HG03135 (cell line): ENCODE data around the gene ARHGAP10.
"Not testable (repeated sequence)": the region's sequence is repeated elsewhere in the genome, so short reads cannot be mapped to it uniquely, and the experiment has no call there.

Experiments used
- ATAC-seq: cut with Tn5 transposase; IDR thresholded peaks from one replicate; pipeline ENCODE4 v1.9.1; 2021; ENCODE audit warnings: mild to moderate bottlenecking, moderate library complexity; ENCODE audit not compliant: unreplicated experiment

ARHGAP10 gene

GRCh38 chr4:147884536-147884935 lies 152.6 kb downstream of the ARHGAP10 start:
- ATAC-seq = no peak

- not testable (repeated sequence) for ATAC-seq
These were observed 153.3 kb downstream of the ARHGAP10 start for GRCh38 chr4:147885216-147885615.

DNA sequence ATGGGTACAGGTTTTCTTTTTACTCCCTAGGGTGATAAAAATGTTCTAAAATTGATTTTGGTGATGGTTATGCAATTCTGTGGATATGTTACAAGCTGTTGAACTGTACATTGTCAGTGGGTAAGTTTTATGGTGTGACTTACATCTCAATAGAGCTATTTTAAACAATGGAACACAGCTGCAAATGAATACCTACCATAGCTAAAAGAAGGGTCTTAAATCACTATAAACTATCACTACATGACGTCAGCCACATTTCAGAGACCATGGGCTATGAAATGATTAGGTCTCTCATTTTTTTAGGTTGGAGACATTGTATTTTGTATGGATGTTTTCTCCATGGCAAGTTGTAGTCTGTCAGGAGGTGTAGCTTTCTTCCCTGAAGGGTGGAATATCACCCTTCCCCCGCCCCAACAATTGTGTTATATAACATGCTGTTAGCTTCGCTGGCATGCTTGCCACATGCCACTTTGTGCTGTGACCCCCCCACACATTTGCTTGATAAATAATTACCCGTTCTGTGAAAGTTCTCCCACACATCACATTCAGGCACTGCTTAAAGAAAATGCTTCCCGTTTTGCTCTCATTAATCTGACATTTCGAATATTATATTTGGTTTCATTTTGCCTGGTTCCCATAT lies 159.7 kb downstream of the ARHGAP10 start:
- ATAC-seq = no peak

DNA sequence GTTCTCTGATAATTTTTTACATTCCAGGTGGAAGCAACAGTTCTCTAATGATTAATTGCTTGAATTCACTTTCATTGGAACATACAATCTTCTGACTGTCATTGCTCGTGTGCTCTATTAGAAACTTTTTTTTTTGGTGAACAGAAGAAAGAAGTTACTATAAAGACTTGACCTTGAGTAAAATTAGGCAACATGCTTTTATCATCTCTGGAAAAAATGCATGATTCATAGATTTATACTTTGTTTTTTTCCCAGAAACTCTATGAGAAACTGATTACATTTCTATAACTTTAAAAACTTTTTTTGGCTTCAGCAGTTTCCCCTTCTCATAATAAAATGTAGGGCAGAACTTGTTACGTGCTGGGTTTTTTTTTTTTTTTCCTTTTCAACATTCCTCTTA lies 167.6 kb downstream of the ARHGAP10 start:
- no peak for ATAC-seq

- ATAC-seq = no peak
These were observed 169.5 kb downstream of the ARHGAP10 start for GRCh38 chr4:147901388-147901787.

DNA sequence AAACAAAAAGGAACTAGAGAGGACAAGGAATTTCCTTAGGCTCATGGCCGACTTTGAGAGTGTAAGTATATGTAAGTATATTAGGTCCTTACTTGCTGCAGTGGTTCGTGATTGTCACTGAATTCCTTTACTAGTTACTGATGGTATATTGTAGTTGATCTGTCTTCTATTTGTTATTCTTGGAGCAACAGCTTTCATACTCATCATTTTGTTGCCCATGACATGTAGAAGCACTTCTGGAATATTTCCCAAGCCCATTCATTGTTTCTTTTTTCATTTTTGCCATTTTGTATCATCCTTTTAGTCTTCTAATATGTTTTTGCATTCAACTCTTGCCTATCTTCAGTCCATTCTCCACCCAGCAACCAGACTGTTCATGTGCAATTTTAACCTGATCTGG lies 170.0 kb downstream of the ARHGAP10 start:
- ATAC-seq = no peak

DNA sequence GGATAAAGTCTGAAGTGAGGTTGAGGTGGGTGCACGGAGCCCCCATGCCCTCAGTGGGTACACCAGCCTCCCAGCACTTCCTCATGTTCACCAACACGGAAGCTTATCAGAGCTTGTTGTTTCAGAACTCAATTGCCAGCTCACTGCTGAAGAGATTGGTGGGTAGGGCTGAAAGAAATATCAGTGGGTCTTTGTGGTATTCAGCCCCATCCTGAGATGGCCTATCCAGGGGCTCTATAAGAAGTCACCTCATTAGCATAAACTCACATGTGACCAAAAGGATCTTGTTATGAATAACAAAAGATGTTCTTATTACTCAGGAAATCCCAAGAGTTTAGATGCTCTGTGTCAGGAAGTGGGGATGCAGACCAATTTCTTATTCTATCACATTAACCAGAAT lies 177.3 kb downstream of the ARHGAP10 start:
- ATAC-seq = no peak

- ATAC-seq = no peak
These were observed 178.4 kb downstream of the ARHGAP10 start for GRCh38 chr4:147910315-147910714.

GRCh38 chr4:147912106-147912505 lies 180.2 kb downstream of the ARHGAP10 start:
- not testable (repeated sequence) for ATAC-seq

DNA sequence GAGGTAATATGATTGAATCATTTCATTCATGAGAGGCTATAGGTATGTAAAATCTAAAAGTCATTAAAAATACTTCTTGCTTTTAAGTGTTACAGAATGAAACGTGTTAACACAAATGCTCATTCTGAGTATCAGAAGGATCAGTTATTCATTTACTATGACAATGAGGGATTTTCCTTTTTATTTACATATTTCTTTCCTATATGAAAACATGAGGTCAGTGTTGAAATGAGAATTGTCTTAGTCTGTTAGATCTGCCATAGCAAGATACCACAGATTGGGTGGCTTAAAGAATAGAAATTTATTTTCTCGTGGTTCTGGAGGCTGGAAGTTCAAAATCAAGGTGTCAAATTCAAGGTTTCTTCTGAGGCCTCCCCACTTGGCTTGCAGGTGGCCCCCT lies 181.2 kb downstream of the ARHGAP10 start:
- no peak for ATAC-seq

- ATAC-seq = no peak
These were observed 184.5 kb downstream of the ARHGAP10 start for GRCh38 chr4:147916351-147916750.

DNA sequence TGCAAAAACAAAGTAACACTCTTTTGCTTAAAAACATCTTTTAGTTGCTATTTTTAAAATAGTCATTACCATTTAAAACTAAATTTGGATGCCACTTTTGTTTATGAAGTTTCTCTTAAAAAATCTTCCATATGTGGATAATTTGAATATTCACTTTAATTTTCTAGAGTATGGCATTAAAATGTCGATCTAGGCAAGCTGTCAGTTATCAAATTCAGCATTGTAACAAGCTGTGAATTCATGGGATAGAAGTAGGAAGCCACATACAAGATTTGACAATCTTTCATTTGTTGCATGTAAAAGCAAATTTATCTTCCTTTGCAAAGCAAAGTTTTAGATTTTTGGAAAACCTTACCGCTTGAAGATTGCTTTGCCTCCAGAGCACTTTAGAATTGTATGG lies 191.5 kb downstream of the ARHGAP10 start:
- no peak for ATAC-seq

GRCh38 chr4:147923854-147924253 lies 192.0 kb downstream of the ARHGAP10 start:
- ATAC-seq = no peak

- ATAC-seq = no peak
These were observed 192.9 kb downstream of the ARHGAP10 start for GRCh38 chr4:147924604-147925412.

DNA sequence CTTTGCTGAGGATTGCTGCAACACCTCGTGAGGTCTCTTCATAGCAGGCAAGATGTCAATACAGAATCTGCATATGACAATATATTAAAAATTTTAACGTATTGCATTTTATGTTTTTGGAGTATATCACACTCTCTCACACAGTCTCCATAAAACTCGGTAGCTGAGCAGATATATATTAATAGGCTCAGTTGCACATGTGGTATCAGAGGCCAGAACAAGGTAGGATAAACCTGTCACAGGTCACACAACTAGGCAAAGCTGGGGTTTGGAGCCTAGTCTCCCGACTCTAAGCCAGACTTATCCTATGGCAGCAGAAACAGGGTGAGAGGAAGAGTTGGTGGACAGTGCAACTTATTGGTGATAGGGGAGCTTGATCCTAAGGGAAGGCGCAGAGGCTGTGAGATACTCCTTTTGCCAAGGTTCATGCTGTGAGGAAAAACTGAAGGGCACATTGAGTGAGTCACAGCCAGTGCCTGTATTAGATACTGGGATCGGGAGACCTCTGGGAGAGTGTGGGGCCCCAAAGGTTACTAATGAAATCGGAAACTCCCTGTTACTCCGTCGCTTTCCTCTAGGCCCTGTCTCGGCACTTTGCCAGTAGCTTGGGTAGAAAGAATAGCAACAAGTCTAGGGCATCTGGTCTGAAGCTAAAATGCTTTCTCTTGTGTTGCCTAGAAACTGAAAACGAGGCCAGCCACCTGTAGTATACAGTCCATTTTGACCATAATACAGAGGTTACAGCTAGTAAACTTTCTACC lies 195.7 kb downstream of the ARHGAP10 start:
- ATAC-seq = no peak

DNA sequence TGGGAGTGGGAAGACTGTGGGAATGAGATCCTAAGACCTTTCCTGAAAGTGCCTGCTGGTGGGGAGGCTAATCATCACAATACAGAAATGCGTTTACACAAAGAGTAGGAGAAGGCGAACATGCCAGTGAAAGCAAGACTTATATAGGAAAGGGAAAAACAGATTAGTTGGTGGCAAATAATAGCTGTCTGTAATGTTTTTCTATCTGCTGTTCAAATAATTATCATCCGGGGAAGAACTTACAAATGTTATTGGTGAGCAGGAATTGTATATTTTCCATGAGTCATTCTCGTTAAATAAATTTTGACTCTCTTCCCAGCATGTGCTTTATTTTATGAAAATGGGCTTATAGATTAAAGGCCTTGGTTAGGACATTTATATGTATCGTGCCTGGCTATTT lies 196.5 kb downstream of the ARHGAP10 start:
- no peak for ATAC-seq

- no peak for ATAC-seq
These were observed 197.9 kb downstream of the ARHGAP10 start for GRCh38 chr4:147929746-147930145.

DNA sequence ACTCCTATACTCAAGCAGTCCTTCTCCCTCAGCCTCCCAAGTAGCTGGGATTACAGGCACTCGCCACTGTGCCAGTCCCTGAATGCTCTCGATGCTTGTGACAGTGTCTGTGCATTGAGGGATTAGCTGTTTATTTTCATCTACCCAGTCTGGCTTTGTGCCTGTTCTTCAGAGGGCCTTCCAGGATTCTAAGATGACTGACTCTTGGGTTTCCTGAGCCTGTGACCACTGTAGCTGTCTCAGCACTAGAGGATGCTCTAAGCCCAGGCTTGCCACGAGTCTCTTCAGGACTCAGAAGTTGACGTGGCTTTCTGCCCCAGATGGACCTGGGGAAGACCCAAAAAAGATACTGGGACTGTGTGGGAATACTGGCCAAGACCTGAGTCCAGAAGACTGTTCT lies 201.4 kb downstream of the ARHGAP10 start:
- no peak for ATAC-seq

DNA sequence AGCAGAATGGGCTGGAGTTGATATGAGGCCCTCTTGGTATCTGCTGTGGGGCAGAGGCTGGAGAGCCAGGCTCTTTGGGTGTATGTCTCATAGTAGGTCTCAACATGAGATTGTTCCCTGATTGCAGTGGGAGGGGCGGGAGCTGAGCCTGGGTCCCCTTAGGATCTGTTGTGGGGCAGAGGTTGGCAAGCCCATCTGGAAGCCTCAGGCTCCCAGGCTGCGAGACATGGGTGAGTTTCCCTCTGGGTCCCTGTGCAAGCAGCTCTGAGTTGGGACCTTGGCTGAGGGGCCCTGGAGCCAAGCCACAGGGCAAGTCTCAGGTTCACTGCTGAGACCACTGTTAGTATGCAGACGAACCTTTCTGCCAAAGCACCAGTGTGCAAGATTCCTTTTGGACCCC lies 201.9 kb downstream of the ARHGAP10 start:
- no peak for ATAC-seq

DNA sequence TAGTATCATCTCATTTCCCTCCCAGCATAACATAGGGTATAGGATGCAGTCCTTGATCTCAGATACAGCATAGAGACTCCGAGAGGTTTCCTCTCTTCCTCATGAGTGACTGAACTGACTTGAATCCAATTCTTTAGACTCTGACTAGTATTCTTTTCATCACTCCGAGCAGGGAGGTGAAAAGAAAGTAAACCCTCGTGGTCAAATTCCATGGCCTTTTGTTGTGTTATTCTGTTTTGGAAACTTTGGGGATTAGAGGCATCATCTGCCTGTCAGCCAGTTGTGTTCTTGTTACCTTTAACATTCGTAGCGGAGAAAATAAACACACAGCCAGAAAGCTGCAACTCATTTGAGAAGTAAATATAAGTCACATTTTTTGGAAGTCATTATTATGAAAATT lies 206.6 kb downstream of the ARHGAP10 start:
- ATAC-seq = no peak

- ATAC-seq = no peak
These were observed 208.3 kb downstream of the ARHGAP10 start for GRCh38 chr4:147940171-147940570.

DNA sequence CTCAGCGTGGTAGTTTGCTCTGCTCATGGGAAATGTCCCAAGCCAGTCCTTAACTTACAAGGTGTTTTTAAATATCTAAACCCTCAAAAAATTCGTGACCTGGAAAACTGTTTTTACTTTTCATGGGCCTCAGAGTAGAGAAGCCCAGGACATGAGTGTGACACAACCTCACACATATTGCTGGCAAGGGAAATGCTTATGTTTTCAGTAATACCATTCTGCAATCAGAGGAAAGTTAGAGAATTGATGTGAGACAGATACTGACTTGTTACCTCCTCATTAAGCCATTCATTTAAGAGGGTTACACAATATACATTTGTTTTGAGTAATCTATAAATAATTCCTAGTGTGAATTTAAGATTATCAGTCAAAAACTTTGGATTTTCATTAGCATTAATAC lies 209.5 kb downstream of the ARHGAP10 start:
- no peak for ATAC-seq
